Measurements from ENCODE around the gene CCDC144A. TPM values are rescaled to one million over a fixed set of nuclear protein-coding genes. Genes with fewer than 3 reads are reported as not detected.

The CCDC144A gene
- total RNA-seq, 1 experiment from 2014 or later = 0.20 TPM

DNA sequence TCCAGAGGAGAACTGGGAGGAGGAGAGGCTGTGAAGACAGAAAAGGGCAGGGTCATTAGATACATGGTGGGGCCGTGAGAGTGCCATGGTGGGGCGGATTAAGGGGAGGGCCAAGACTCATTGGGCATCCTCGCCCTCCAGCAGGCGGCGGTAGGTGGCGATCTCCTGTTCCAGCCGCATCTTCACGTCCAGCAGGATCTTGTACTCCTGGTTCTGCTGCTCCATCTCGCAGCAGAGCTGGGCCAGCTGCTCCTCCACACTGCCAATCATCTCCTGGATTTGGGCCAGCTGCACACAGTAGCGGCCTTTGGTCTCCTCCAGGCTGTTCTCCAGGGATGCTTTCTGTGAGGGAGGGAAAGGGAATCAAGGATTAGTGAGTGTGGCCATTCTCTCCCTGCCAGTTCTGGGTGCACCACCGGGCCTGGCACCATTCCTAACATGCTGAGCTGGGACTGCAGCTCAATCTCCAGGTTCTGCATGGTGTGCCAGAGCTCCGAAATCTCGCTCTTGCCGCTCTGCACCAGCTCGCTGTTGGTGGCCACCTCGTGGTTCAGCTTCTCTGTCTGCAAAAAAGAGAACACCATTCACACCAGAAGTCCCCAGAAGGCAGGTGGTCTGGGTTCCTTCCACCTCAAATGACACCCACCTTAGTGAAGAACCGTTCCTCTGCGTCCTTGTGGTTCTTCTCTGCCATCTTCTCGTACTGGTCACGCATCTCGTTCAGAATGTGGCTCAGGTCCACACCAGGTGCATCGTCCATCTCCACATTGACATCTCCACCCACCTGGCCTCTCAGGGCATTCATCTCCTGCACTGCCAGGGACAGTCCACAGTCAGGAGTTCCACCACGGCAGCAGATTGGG is 129.0 kb downstream of the CCDC144A start:
- Histone ChIP-seq H3K36me3 (ENCODE audit: control insufficient read depth in 1 of 2, insufficient read depth in 2 of 2, low read length in 2 of 2) (no peaks in the 10 kb centered on the region), H3K4me3 (replicated peaks in 1 of 2; ENCODE audit: low read depth in 1 of 2, low read length in 2 of 2) (no peak overlapping the region), H3K27me3 (ENCODE audit: insufficient read depth, low read length) (no peaks in the 10 kb centered on the region), H4K20me1 (ENCODE audit: insufficient read depth) (no peaks in the 10 kb centered on the region), H3K4me2 (ENCODE audit: low read length) (no peak overlapping the region), H2AFZ (ENCODE audit: low read depth, low read length, poor library complexity, severe bottlenecking) (no peak overlapping the region), H3K9me2 (ENCODE audit: insufficient read depth) (no peaks in the 10 kb centered on the region), H3K9ac (ENCODE audit: low read length) (no peak overlapping the region), H3K27ac (ENCODE audit: low read depth, low read length) (no peak overlapping the region), H3K9me3 (ENCODE audit: control insufficient read depth in 1 of 2, insufficient read depth in 1 of 2, low read depth in 1 of 2, low read length in 2 of 2) (no peaks in the 10 kb centered on the region), H3K79me2 (ENCODE audit: insufficient read depth, low read length) (no peaks in the 10 kb centered on the region), H3K4me1 (ENCODE audit: control insufficient read depth in 1 of 2, insufficient read depth in 2 of 2, low read length in 2 of 2) (peaks cover 0 to 24% of the 10 kb centered on the region in 2 experiments; a peak in 2 of 4 replicates)
- CTCF ChIA-PET = no interaction called here
- ATAC-seq = no peak
- RAD21 ChIA-PET (ENCODE audit: low non-redundant PET in 1 of 2, low total read pairs in 2 of 2, uncharacterized antibody in 2 of 2, unreplicated experiment in 2 of 2) = no interaction called here
- TF ChIP-seq JUND (IDR thresholded peaks at IDR 0.05) (no peak), FOSL1 (IDR thresholded peaks at IDR 0.05; ENCODE audit: low read depth) (no peak), SIN3A (IDR thresholded peaks at IDR 0.05; ENCODE audit: low read depth) (no peak), EZH2 (IDR thresholded peaks at IDR 0.05) (no peak), ELF1 (IDR thresholded peaks at IDR 0.05; ENCODE audit: borderline replicate concordance, low read depth) (no peak), ZNF274 (IDR thresholded peaks at IDR 0.05; ENCODE audit: low read depth, low read length) (no peak), CBX3 (IDR thresholded peaks at IDR 0.05; ENCODE audit: low read depth) (no peak), EGR1 (IDR thresholded peaks at IDR 0.05; ENCODE audit: low read depth) (no peak), RAD21 (IDR thresholded peaks at IDR 0.05; ENCODE audit: low read depth) (no peak)
- TF ChIP-seq, protein P1, sequence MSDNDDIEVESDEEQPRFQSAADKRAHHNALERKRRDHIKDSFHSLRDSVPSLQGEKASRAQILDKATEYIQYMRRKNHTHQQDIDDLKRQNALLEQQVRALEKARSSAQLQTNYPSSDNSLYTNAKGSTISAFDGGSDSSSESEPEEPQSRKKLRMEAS (IDR thresholded peaks at IDR 0.05) = no peak
- TF ChIP-seq, protein P2, sequence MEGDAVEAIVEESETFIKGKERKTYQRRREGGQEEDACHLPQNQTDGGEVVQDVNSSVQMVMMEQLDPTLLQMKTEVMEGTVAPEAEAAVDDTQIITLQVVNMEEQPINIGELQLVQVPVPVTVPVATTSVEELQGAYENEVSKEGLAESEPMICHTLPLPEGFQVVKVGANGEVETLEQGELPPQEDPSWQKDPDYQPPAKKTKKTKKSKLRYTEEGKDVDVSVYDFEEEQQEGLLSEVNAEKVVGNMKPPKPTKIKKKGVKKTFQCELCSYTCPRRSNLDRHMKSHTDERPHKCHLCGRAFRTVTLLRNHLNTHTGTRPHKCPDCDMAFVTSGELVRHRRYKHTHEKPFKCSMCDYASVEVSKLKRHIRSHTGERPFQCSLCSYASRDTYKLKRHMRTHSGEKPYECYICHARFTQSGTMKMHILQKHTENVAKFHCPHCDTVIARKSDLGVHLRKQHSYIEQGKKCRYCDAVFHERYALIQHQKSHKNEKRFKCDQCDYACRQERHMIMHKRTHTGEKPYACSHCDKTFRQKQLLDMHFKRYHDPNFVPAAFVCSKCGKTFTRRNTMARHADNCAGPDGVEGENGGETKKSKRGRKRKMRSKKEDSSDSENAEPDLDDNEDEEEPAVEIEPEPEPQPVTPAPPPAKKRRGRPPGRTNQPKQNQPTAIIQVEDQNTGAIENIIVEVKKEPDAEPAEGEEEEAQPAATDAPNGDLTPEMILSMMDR (IDR thresholded peaks at IDR 0.05 in 2 of 3, conservative IDR thresholded peaks at IDR 0.05 in 1 of 3; ENCODE audit: borderline replicate concordance in 1 of 3, insufficient read depth in 1 of 3, low read depth in 2 of 3, low read length in 2 of 3) = no peak
- TF ChIP-seq, protein P3, sequence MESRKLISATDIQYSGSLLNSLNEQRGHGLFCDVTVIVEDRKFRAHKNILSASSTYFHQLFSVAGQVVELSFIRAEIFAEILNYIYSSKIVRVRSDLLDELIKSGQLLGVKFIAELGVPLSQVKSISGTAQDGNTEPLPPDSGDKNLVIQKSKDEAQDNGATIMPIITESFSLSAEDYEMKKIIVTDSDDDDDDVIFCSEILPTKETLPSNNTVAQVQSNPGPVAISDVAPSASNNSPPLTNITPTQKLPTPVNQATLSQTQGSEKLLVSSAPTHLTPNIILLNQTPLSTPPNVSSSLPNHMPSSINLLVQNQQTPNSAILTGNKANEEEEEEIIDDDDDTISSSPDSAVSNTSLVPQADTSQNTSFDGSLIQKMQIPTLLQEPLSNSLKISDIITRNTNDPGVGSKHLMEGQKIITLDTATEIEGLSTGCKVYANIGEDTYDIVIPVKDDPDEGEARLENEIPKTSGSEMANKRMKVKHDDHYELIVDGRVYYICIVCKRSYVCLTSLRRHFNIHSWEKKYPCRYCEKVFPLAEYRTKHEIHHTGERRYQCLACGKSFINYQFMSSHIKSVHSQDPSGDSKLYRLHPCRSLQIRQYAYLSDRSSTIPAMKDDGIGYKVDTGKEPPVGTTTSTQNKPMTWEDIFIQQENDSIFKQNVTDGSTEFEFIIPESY (IDR thresholded peaks at IDR 0.05; ENCODE audit: extremely low read depth, insufficient replicate concordance, low read length) = no peak
- no TSS peak for BruUV-seq (replicated peaks)
- POLR2A ChIA-PET = no interaction called here
- intact Hi-C loops (cut with micrococcal nuclease) = no loop called here
- no peak for DNase-seq (ENCODE audit: low read depth, low spot score)

Data from HCT116 (cell line).